ENCODE measurements around the gene ZNF714.
"Not testable (repeated sequence)": the region's sequence is repeated elsewhere in the genome, so short reads cannot be mapped to it uniquely, and the experiment has no call there.

ZNF714 gene

GRCh38 chr19:21130097-21130775, 48.2 kb downstream of the ZNF714 start:
- FAIRE-seq = no peak
- TF ChIP-seq CTCF (IDR thresholded peaks at IDR 0.05; ENCODE audit: insufficient read depth, missing control alignments) = no peak
- no peak for DNase-seq (ENCODE audit: insufficient read length, low spot score)

GRCh38 chr19:21133633-21134032, 51.6 kb downstream of the ZNF714 start:
- no peak for TF ChIP-seq CTCF (IDR thresholded peaks at IDR 0.05; ENCODE audit: insufficient read depth, missing control alignments)
- DNase-seq (ENCODE audit: insufficient read length, low spot score) = no peak
- FAIRE-seq = no peak

- FAIRE-seq = no peak
- no peak for TF ChIP-seq CTCF (IDR thresholded peaks at IDR 0.05; ENCODE audit: insufficient read depth, missing control alignments)
- DNase-seq (ENCODE audit: insufficient read length, low spot score) = no peak
Measured at GRCh38 chr19:21134934-21135366, 52.9 kb downstream of the ZNF714 start.

- no peak for TF ChIP-seq CTCF (IDR thresholded peaks at IDR 0.05; ENCODE audit: insufficient read depth, missing control alignments)
- FAIRE-seq (no peak), DNase-seq (ENCODE audit: insufficient read length, low spot score) (no peak)
Measured at GRCh38 chr19:21135433-21135832, 53.4 kb downstream of the ZNF714 start.

GRCh38 chr19:21138130-21138529, 56.1 kb downstream of the ZNF714 start:
- no peak for TF ChIP-seq CTCF (IDR thresholded peaks at IDR 0.05; ENCODE audit: insufficient read depth, missing control alignments)
- DNase-seq (ENCODE audit: insufficient read length, low spot score) = no peak
- FAIRE-seq = no peak

GRCh38 chr19:21141006-21141405, 59.0 kb downstream of the ZNF714 start:
- DNase-seq (ENCODE audit: insufficient read length, low spot score); FAIRE-seq: not testable (repeated sequence)

GRCh38 chr19:21141787-21142464, 59.9 kb downstream of the ZNF714 start, which contains the start of gene ZNF431:
Gene ZNF431, plus strand, starts transcription at chr19:21142040. Its CDS starts 144 bp downstream, at chr19:21142184.
- FAIRE-seq = peak; percentile 16
- TF ChIP-seq CTCF (IDR thresholded peaks at IDR 0.05; ENCODE audit: insufficient read depth, missing control alignments) = no peak
- peak; percentile 48 for DNase-seq (ENCODE audit: insufficient read length, low spot score)

Measured in D721Med (cell line).